ENCODE measurements around the gene BRSK1.

DNA sequence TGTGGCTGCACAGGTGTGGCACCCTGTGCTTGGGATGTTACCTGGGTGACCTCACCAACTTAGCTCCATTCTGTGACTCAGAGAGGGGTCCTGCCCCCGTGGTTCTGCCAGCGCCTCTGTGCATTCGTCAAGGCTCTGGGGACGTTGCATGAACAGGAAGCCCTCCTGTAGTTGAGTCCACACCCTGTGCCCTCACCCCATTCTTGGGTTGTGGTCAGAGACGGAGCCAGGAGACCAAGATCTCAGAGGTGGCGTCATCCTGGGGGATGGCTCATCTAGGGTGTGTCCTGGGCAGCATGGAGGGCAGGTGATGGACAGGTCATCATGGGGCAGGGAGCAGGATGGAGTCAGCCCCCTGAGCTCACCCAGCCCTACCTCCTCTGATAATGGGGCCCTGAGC lies 68.2 kb downstream of the BRSK1 start:
- TF ChIP-seq, protein P1, sequence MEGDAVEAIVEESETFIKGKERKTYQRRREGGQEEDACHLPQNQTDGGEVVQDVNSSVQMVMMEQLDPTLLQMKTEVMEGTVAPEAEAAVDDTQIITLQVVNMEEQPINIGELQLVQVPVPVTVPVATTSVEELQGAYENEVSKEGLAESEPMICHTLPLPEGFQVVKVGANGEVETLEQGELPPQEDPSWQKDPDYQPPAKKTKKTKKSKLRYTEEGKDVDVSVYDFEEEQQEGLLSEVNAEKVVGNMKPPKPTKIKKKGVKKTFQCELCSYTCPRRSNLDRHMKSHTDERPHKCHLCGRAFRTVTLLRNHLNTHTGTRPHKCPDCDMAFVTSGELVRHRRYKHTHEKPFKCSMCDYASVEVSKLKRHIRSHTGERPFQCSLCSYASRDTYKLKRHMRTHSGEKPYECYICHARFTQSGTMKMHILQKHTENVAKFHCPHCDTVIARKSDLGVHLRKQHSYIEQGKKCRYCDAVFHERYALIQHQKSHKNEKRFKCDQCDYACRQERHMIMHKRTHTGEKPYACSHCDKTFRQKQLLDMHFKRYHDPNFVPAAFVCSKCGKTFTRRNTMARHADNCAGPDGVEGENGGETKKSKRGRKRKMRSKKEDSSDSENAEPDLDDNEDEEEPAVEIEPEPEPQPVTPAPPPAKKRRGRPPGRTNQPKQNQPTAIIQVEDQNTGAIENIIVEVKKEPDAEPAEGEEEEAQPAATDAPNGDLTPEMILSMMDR (IDR thresholded peaks at IDR 0.05) = no peak
- TF ChIP-seq EP300 (IDR thresholded peaks at IDR 0.05) = no peak
- no peak for TF ChIP-seq POLR2AphosphoS5 (IDR thresholded peaks at IDR 0.05)
- TF ChIP-seq POLR2A (IDR thresholded peaks at IDR 0.05) = no peak
